Measurements from ENCODE around the gene SLC35F4. TPM values are rescaled to one million over a fixed set of nuclear protein-coding genes. Genes with fewer than 3 reads are reported as not detected.

The SLC35F4 gene
- total RNA-seq, 1 experiment from 2014 or later: not detected

GRCh38 chr14:57634335-57634734 is 231.6 kb downstream of the SLC35F4 start:
- H2BK12ac ChIP-seq (ENCODE audit: insufficient read length, low read depth, low read length): no peak overlapping the region
- no peak overlapping the region for H2BK120ac ChIP-seq (ENCODE audit: low read depth, low read length, poor library complexity, severe bottlenecking)
- Mint-ChIP-seq H3K4me1 (peaks cover 5 to 9% of the 10 kb centered on the region in 2 experiments; a peak in 2 of 4 replicates), H3K4me3 (no peak overlapping the region), H3K9me3 (no peaks in the 10 kb centered on the region), H3K36me3 (ENCODE audit: insufficient read depth in 1 of 3, low read depth in 3 of 3) (no peaks in the 10 kb centered on the region), H3K27me3 (ENCODE audit: low read depth) (no peaks in the 10 kb centered on the region), H3K27ac (no peak overlapping the region)
- no peaks in the 10 kb centered on the region for H3K23me2 ChIP-seq (ENCODE audit: insufficient read length, low read depth, low read length, poor library complexity, severe bottlenecking)
- H3K23ac ChIP-seq (ENCODE audit: insufficient read length, low read depth, low read length): no peak overlapping the region
- no peaks in the 10 kb centered on the region for H3K4me1 ChIP-seq (ENCODE audit: insufficient read depth, low read length)
- no peaks in the 10 kb centered on the region for H3K9me3 ChIP-seq (ENCODE audit: control insufficient read depth, low read depth, low read length)
- no peaks in the 10 kb centered on the region for H4K20me1 ChIP-seq (ENCODE audit: control insufficient read depth, insufficient read depth, insufficient read length)
- no peak overlapping the region for H4K5ac ChIP-seq (ENCODE audit: insufficient read length, low read depth, low read length)
- H3K4me2 ChIP-seq (ENCODE audit: insufficient read depth, insufficient read length, low read length): no peak overlapping the region
- no CpG with 5 or more reads among the region's 2 CpGs for WGBS (ENCODE audit: extremely low coverage, insufficient read length, low lambda C conversion rate)
- no peaks in the 10 kb centered on the region for H3K79me1 ChIP-seq (ENCODE audit: insufficient read depth, low read depth, low read length, poor library complexity, severe bottlenecking)
- H3K27ac ChIP-seq (ENCODE audit: insufficient read length, low read depth, low read length): no peak overlapping the region
- no peak overlapping the region for H2AFZ ChIP-seq (ENCODE audit: low read length)
- H2AK5ac ChIP-seq (ENCODE audit: insufficient read length, low read length): no peak overlapping the region
- no peak overlapping the region for H4K8ac ChIP-seq (replicated peaks; ENCODE audit: insufficient read length, low read depth, low read length)
- H3K18ac ChIP-seq (ENCODE audit: insufficient read length, low read depth, low read length): no peak overlapping the region
- no peak overlapping the region for H3K9ac ChIP-seq (ENCODE audit: extremely low read depth, insufficient read length, low read length)
- H4K91ac ChIP-seq (ENCODE audit: insufficient read length, low read depth, low read length): no peak overlapping the region
- DNase-seq: no peak
- H2BK15ac ChIP-seq (ENCODE audit: low read depth, low read length): no peak overlapping the region
- H3T11ph ChIP-seq (ENCODE audit: low read length): no peak overlapping the region
- TF ChIP-seq, protein P1, sequence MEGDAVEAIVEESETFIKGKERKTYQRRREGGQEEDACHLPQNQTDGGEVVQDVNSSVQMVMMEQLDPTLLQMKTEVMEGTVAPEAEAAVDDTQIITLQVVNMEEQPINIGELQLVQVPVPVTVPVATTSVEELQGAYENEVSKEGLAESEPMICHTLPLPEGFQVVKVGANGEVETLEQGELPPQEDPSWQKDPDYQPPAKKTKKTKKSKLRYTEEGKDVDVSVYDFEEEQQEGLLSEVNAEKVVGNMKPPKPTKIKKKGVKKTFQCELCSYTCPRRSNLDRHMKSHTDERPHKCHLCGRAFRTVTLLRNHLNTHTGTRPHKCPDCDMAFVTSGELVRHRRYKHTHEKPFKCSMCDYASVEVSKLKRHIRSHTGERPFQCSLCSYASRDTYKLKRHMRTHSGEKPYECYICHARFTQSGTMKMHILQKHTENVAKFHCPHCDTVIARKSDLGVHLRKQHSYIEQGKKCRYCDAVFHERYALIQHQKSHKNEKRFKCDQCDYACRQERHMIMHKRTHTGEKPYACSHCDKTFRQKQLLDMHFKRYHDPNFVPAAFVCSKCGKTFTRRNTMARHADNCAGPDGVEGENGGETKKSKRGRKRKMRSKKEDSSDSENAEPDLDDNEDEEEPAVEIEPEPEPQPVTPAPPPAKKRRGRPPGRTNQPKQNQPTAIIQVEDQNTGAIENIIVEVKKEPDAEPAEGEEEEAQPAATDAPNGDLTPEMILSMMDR (conservative IDR thresholded peaks at IDR 0.05): no peak
- no peaks in the 10 kb centered on the region for H3K27me3 ChIP-seq (ENCODE audit: insufficient read depth, low read length)
- H3K14ac ChIP-seq (ENCODE audit: insufficient read depth, low read length): no peak overlapping the region
- no peak overlapping the region for H2BK5ac ChIP-seq (ENCODE audit: insufficient read length, low read length)
- H3K56ac ChIP-seq (ENCODE audit: insufficient read length, low read depth, low read length): no peak overlapping the region
- H3K4ac ChIP-seq (ENCODE audit: low read depth, low read length): no peak overlapping the region
- H2BK20ac ChIP-seq (ENCODE audit: low read depth, low read length, poor library complexity, severe bottlenecking): no peak overlapping the region
- H3K79me2 ChIP-seq (ENCODE audit: insufficient read depth, low read length): no peaks in the 10 kb centered on the region
